OCI-M2 (cell line): Measurements from ENCODE around the gene IL1R2.
A peak's percentile ranks its signal among the peaks of the same experiment; 100 is the strongest.

Experiments used
- DNase-seq: peaks from one replicate; lab custom pipeline; 2025; ENCODE audit not compliant: unreplicated experiment; lab: John Stamatoyannopoulos, UW

IL1R2 gene

GRCh38 chr2:102018823-102019445 is 27.2 kb downstream of the IL1R2 start:
- DNase-seq: no peak

- peak; percentile 15 for DNase-seq
These were observed 28.9 kb downstream of the IL1R2 start for GRCh38 chr2:102020596-102021170.

GRCh38 chr2:102021779-102022178 is 30.0 kb downstream of the IL1R2 start:
- no peak for DNase-seq

- no peak for DNase-seq
These were observed 31.3 kb downstream of the IL1R2 start for GRCh38 chr2:102022884-102023539.

- no peak for DNase-seq
These were observed 32.6 kb downstream of the IL1R2 start for GRCh38 chr2:102024410-102024809.

GRCh38 chr2:102025016-102025501 is 33.3 kb downstream of the IL1R2 start:
- no peak for DNase-seq

GRCh38 chr2:102025583-102026267 is 34.0 kb downstream of the IL1R2 start:
- no peak for DNase-seq

GRCh38 chr2:102027036-102027980 is 35.5 kb downstream of the IL1R2 start:
- no peak for DNase-seq

GRCh38 chr2:102028470-102028869 is 36.7 kb downstream of the IL1R2 start:
- no peak for DNase-seq

- no peak for DNase-seq
These were observed 37.6 kb downstream of the IL1R2 start for GRCh38 chr2:102029405-102029804.

- no peak for DNase-seq
These were observed 38.2 kb downstream of the IL1R2 start for GRCh38 chr2:102029952-102030351.

- no peak for DNase-seq
These were observed 38.7 kb downstream of the IL1R2 start for GRCh38 chr2:102030502-102030854.

GRCh38 chr2:102030855-102031527 is 39.2 kb downstream of the IL1R2 start:
- no peak for DNase-seq

GRCh38 chr2:102032368-102033030 is 40.7 kb downstream of the IL1R2 start:
- DNase-seq: no peak

- DNase-seq: no peak
These were observed 41.4 kb downstream of the IL1R2 start for GRCh38 chr2:102033031-102033749.

GRCh38 chr2:102033750-102034682 is 42.3 kb downstream of the IL1R2 start:
- no peak for DNase-seq

- DNase-seq: no peak
These were observed 43.2 kb downstream of the IL1R2 start for GRCh38 chr2:102034683-102035548.
